PC-9 (cell line): ENCODE data around the gene CACNA1B.
"Not testable (repeated sequence)": the region's sequence is repeated elsewhere in the genome, so short reads cannot be mapped to it uniquely, and the experiment has no call there.

Source experiments
- CTCF ChIP-seq: fragments of 200-600 bp; sonication (generic); conservative IDR thresholded peaks from 2 replicates; pipeline ENCODE4 v1.6.1; 2017; ENCODE audit warnings: mixed run types, antibody characterized with exemption, mild to moderate bottlenecking, moderate library complexity
- EZH2 ChIP-seq: fragments of 200-600 bp; sonication (generic); IDR thresholded peaks from 2 replicates; pipeline ENCODE4 v1.8.0; 2017; ENCODE audit warnings: antibody characterized with exemption, low read depth

GRCh38 chr9:138107039-138107438, 229.5 kb downstream of the CACNA1B start:
- not testable (repeated sequence) for TF ChIP-seq EZH2, CTCF
